Psoas muscle (tissue), 8 donors: ENCODE measurements around the gene KIRREL3. TPM values are rescaled to one million over a fixed set of nuclear protein-coding genes. Genes with fewer than 3 reads are reported as not detected.
A peak's percentile ranks its signal among the peaks of the same experiment; 100 is the strongest.

Experiments used
- ATAC-seq, 4 donors: fragments of 200-7000 bp; cut with Tn5 transposase; one replicate each; pipeline ENCODE4 v1.9.1; 2020; ENCODE audit warnings: moderate library complexity in 3 of 4, mild to moderate bottlenecking in 2 of 4
- DNase-seq, 2 donors: peaks; one replicate each; pipeline ENCODE4 v3.0.0-alpha.2; 2020
- H3K27ac ChIP-seq: fragments of 200-600 bp; one replicate; pipeline ENCODE4 v1.8.0; 2022
- H3K27me3 ChIP-seq, 3 donors: fragments of 200-600 bp in 1 of 3; one replicate each; pipeline versions ENCODE4 v1.6.1 to v1.8.0; 2013 to 2022; ENCODE audit warnings: low read length in 2 of 3, mild to moderate bottlenecking in 2 of 3, moderate library complexity in 1 of 3; ENCODE audit not compliant: insufficient read depth in 3 of 3
- H3K36me3 ChIP-seq, 2 donors: fragments of 200-600 bp in 1 of 2; one replicate each; pipeline versions ENCODE4 v1.6.1 to v1.8.0; 2013 to 2022; ENCODE audit warnings: low read depth in 1 of 2, mild to moderate bottlenecking in 1 of 2, moderate library complexity in 1 of 2; ENCODE audit not compliant: insufficient read depth in 1 of 2
- H3K4me1 ChIP-seq: fragments of 200-600 bp; one replicate; pipeline ENCODE4 v1.8.0; 2022
- H3K4me3 ChIP-seq: fragments of 200-600 bp; one replicate; pipeline ENCODE4 v1.8.0; 2022; ENCODE audit warnings: mild to moderate bottlenecking
- H3K9me3 ChIP-seq: fragments of 200-600 bp; one replicate; pipeline ENCODE4 v1.8.0; 2022
- CTCF ChIP-seq: fragments of 200-600 bp; IDR thresholded peaks from one replicate; pipeline ENCODE4 v1.8.0; 2022; ENCODE audit warnings: antibody characterized with exemption
- WGBS, 3 donors: extraction: QIAGEN DNeasy Blood & Tissue Kit; methylation state at CpG; one replicate each; pipeline versions ENCODE4 v1.1.6 to v1.1.7; 2013; 5-methylcytosine and 5-hydroxymethylcytosine counted together
- intact Hi-C, 2 donors: fragments of 100-400 bp; cut with DNase I; formaldehyde crosslinking; loops; one replicate each; pipeline versions ENCODE4 v1.11.0 to v1.14.2; 2022
- long read RNA-seq, 2 donors: library from polyadenylated mRNA; unstranded; transcript quantifications; one replicate each; pipeline ENCODE4 v2.0.0, GENCODE V29; 2021
- polyA plus RNA-seq, 3 donors: library from polyadenylated mRNA; stranded (reverse); fragments of 200-250 nt; gene quantifications; one replicate each; pipeline ENCODE4 v1.2.3, GENCODE V29; 2013
- total RNA-seq, 4 donors: library from RNA; stranded (reverse); fragmentation: NEBNext Ultra II Directional in 2 of 4; extraction: Animal tissue kit (Norgen Biotek cat#: 25700) in 2 of 4; gene quantifications; one replicate each; pipeline versions ENCODE4 v1.2.1 to v1.2.4, GENCODE V29; 2021 to 2023
- donor health status: healthy with polysubstance abuse.
- donor health status: DM: no; HTN: no; CAD: no; lungs with moderate emphysema.
- donor health status: Bipolar disorder and iron deficiency.
- donor health status: healthy.
- donor health status: DM: yes; HTN: yes; CAD: no.
- donor health status: DM: no; HTN: no; CAD: no.
- donor health status: DM: no; HTN: no; CAD: no.
- donor health status: DM: yes; HTN: yes; CAD: no.

The KIRREL3 gene
- total RNA-seq, result not detected
- polyA plus RNA-seq, result under 1 TPM in 1 of 3 donors, not detected in 2; 0.04 TPM
- long read RNA-seq, donor 1, result 0 reads
- long read RNA-seq, donor 2, result 0 reads

GRCh38 chr11:127000291-127000968 is at the start of gene KIRREL3:
Gene KIRREL3 (minus strand): TSS chr11:127000770.
- TF ChIP-seq CTCF, result no peak
- Histone ChIP-seq H3K4me1 (no peaks in the 10 kb centered on the region), H3K27me3 (peaks cover 3 to 79% (median 21%) of the 10 kb centered on the region in 3 donors), H3K4me3 (peak within 1 kb of the TSS; percentile 44), H3K27ac (no peak within 1 kb of the TSS), H3K36me3 (no peaks in the 10 kb centered on the region), H3K9me3 (no peaks in the 10 kb centered on the region)
- no peak for ATAC-seq
- intact Hi-C loops, result no loop called here
- DNase-seq, result no peak
- 2% methylated on average over 42 of the region's 42 CpGs for WGBS, 3 donors

GRCh38 chr11:127050186-127050585 is 49.6 kb upstream of the KIRREL3 start:
- Histone ChIP-seq H3K36me3 (no peaks in the 10 kb centered on the region), H3K27me3 (no peaks in the 10 kb centered on the region), H3K4me3 (no peak overlapping the region), H3K4me1 (no peaks in the 10 kb centered on the region), H3K9me3 (no peaks in the 10 kb centered on the region), H3K27ac (no peak overlapping the region)
- DNase-seq, result no peak
- no peak for TF ChIP-seq CTCF
- 84 to 90% (median 86%) methylated on average over 1 of the region's 1 CpG for WGBS, 3 donors
- ATAC-seq, result no peak
- intact Hi-C loops, result no loop called here

DNA sequence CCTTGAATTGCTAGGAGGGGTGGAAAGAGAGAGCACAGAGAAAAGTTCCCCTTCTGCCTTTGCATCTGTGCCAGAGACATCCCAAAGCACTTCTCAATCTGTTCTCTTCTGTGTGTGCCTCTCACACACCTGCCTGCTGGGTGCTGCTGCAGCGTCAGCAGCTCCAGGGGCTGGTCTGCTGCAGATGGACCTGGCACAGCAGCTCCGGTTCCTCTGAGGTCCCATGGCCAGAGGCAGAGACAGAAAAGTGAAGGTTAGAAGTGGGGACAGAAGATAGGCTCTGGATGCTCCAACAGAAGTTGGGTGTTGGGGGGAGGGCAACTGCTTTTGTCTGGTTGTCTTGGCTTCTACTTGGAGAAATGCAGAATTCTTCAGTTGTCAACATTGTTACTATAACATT is 48.9 kb upstream of the KIRREL3 start:
- H3K27me3 ChIP-seq, result no peaks in the 10 kb centered on the region
- H3K36me3 ChIP-seq, result no peaks in the 10 kb centered on the region
- no peak overlapping the region for H3K4me3 ChIP-seq
- H3K27ac ChIP-seq, result no peak overlapping the region
- no peak for DNase-seq
- TF ChIP-seq CTCF, result no peak
- intact Hi-C loops, result no loop called here
- ATAC-seq, result no peak
- H3K4me1 ChIP-seq, result no peaks in the 10 kb centered on the region
- no peaks in the 10 kb centered on the region for H3K9me3 ChIP-seq
- WGBS, 3 donors, result 63 to 77% (median 71%) methylated on average over 2 of the region's 2 CpGs

GRCh38 chr11:127044535-127044934 is 44.0 kb upstream of the KIRREL3 start:
- no peak for ATAC-seq
- Histone ChIP-seq H3K36me3 (no peaks in the 10 kb centered on the region), H3K27me3 (peaks cover 0 to under 1% (median 0%) of the 10 kb centered on the region in 3 donors), H3K4me3 (no peak overlapping the region), H3K27ac (no peak overlapping the region), H3K9me3 (no peaks in the 10 kb centered on the region), H3K4me1 (no peaks in the 10 kb centered on the region)
- intact Hi-C loops, result no loop called here
- no peak for DNase-seq
- TF ChIP-seq CTCF, result no peak
- 48 to 65% (median 57%) methylated on average over 1 of the region's 1 CpG for WGBS, 3 donors

DNA sequence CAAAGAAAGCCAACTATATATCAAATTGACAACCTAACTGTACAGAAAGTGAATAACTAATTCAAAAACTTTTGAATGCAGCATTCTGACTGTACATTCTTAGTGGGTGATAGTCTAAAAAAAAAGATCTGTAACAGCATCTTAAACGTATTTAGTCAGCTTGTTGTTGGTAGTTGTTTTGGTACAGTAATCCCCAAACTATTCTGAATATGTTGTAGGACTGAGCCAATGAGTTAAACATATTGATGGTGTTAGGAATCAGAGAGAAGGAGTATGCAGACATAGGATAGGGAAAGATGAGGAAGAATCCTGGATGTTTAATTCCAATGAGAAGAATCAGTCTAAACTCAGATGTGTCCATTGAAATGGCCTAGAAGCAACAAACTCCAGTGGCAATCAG is 41.9 kb upstream of the KIRREL3 start:
- no peak overlapping the region for H3K4me3 ChIP-seq
- no peak for TF ChIP-seq CTCF
- H3K9me3 ChIP-seq, result no peaks in the 10 kb centered on the region
- H3K27me3 ChIP-seq, result peaks cover 0 to 2% (median 0%) of the 10 kb centered on the region in 3 donors
- no peaks in the 10 kb centered on the region for H3K36me3 ChIP-seq
- intact Hi-C loops, result no loop called here
- H3K4me1 ChIP-seq, result no peaks in the 10 kb centered on the region
- ATAC-seq, result no peak
- no peak overlapping the region for H3K27ac ChIP-seq
- DNase-seq, result no peak
- 55 to 60% (median 57%) methylated on average over 1 of the region's 1 CpG for WGBS, 3 donors
